D721Med (cell line): Measurements from ENCODE around the gene CX3CR1.
"Not testable (repeated sequence)": the region's sequence is repeated elsewhere in the genome, so short reads cannot be mapped to it uniquely, and the experiment has no call there.

ENCODE experiments used
- DNase-seq: peaks from one replicate; pipeline ENCODE4 v3.0.0; 2011; ENCODE audit warnings: low spot score; ENCODE audit not compliant: insufficient read length
- FAIRE-seq: peaks from 2 replicates; lab custom pipeline; 2011; peaks lifted over from hg19 to GRCh38; lab: Jason Lieb, UNC
- TF ChIP-seq, protein P1 (sequence below): IDR thresholded peaks from 2 replicates; pipeline ENCODE4 v1.5.1; 2012; ENCODE audit warnings: mild to moderate bottlenecking, control low read depth; ENCODE audit not compliant: insufficient read depth; ENCODE audit errors: missing control alignments

Gene CX3CR1

GRCh38 chr3:39322936-39323335 is 43.1 kb upstream of the CX3CR1 start:
- no peak for DNase-seq
- TF ChIP-seq, protein P1, sequence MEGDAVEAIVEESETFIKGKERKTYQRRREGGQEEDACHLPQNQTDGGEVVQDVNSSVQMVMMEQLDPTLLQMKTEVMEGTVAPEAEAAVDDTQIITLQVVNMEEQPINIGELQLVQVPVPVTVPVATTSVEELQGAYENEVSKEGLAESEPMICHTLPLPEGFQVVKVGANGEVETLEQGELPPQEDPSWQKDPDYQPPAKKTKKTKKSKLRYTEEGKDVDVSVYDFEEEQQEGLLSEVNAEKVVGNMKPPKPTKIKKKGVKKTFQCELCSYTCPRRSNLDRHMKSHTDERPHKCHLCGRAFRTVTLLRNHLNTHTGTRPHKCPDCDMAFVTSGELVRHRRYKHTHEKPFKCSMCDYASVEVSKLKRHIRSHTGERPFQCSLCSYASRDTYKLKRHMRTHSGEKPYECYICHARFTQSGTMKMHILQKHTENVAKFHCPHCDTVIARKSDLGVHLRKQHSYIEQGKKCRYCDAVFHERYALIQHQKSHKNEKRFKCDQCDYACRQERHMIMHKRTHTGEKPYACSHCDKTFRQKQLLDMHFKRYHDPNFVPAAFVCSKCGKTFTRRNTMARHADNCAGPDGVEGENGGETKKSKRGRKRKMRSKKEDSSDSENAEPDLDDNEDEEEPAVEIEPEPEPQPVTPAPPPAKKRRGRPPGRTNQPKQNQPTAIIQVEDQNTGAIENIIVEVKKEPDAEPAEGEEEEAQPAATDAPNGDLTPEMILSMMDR, result no peak
- no peak for FAIRE-seq

- FAIRE-seq, DNase-seq: not testable (repeated sequence)
Observed at GRCh38 chr3:39322209-39322715, 42.4 kb upstream of the CX3CR1 start.

GRCh38 chr3:39321574-39321983 is 41.7 kb upstream of the CX3CR1 start:
- not testable (repeated sequence) for FAIRE-seq, DNase-seq

GRCh38 chr3:39319249-39319648 is 39.4 kb upstream of the CX3CR1 start:
- no peak for DNase-seq
- FAIRE-seq, result no peak

DNA sequence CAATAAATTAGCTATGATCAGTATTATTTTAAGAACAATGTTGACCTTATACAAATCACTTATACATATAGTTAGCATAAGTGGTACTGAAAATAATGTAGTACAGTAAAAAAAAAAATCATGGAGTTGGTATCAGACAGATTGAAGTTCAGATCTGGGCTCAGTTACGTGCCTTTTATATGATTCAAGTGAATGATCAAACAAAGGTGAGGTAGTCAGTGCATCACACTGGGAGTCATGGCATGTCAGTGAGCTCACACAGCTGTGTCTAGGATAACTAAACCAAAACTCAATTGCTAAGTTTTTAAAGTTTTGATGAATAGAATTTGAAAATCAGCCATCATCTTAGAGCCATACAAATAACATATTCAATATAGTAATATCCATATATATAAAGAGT is 38.5 kb upstream of the CX3CR1 start:
- DNase-seq (no peak), FAIRE-seq (no peak)
- TF ChIP-seq, protein P1, result no peak

More at GRCh38 chr3:39319249-39319648, 39.4 kb upstream of the CX3CR1 start:
- TF ChIP-seq, protein P1, result no peak

GRCh38 chr3:39317571-39318169 is 37.8 kb upstream of the CX3CR1 start:
- TF ChIP-seq, protein P1, result no peak
- DNase-seq, result no peak
- no peak for FAIRE-seq

DNA sequence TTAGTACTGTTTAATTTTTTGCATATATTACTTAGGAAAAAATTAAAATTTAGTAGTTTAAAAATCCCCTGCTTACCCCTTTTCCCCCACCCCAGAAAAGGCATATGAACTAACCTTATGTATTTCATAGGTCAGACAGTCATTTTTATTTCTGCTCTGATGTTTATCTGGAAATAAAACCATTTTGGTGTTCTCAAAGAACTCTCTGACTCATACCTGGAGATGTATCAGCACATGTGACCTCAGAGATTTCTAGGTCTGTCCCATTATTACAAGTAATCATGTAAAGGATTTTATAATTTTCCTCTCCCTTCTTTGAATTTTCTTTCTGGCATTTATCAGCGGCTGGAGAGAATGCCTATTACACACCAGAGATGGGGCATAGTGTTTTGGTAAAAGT is 35.6 kb upstream of the CX3CR1 start:
- DNase-seq (no peak), FAIRE-seq (no peak)
- TF ChIP-seq, protein P1, result no peak

DNA sequence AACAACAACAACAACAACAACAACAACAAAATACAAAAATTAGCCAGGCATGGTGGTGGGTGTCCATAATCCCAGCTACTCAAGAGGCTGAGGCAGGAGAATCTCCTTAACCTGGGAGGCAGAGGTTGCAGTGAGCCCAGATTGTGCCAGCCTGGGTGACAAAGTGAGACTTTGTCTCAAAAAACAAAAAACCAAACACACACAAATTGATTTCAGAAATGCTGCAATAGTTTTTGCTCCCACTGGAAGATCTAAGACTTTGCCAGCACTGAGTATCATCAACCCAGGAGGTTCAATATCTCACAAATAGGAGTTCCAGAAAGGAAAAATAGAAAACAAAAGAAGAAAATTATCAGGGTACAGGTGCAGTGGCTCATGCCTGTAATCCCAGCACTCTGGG is 33.5 kb upstream of the CX3CR1 start:
- DNase-seq (no peak), FAIRE-seq (no peak)
- TF ChIP-seq, protein P1, result no peak
